ENCODE measurements around the gene HMGA1.

Gene HMGA1

DNA sequence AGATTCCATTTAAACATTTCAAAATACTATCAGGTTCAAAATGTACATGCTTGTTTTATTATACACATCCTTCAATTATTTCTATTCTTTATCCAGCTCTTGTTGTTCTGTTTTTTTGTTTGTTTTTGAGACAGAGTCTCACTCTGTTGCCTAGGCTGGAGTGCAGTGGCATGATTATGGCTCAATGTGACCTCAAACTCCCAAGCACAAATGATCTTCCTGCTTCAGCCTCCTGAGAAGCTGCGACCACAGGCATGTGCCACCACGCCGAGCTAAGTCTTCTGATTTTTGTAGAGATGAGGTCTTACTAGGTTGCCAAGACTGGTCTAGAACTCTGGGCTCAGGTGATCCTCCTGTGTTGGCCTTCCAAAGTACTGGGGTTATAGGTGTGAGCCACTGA lies 56.3 kb downstream of the HMGA1 start:
- DNase-seq (ENCODE audit: low read depth), result no peak

GRCh38 chr6:34295721-34296120 lies 59.0 kb downstream of the HMGA1 start:
- DNase-seq (ENCODE audit: low read depth), result no peak

Measured in HS-27A (cell line).